Stimulated activated memory B cell treated with anti-CD40 and anti-IgM and Interleukin-4, amounts not matched to agents 10 μg/mL and 1 μg/mL and 100 μg/mL, for 72 hours (primary cell): ENCODE data around the gene ANKRD53.
"Not testable (repeated sequence)": the region's sequence is repeated elsewhere in the genome, so short reads cannot be mapped to it uniquely, and the experiment has no call there.

Experiments
- ATAC-seq: fragments of 150-1000 bp; cut with Tn5 transposase; 2 replicates; pipeline ENCODE4 v1.10.0; 2021
- H3K27ac Mint-ChIP-seq: one replicate; pipeline ENCODE4 v1.8.0; 2022; ENCODE audit warnings: mild to moderate bottlenecking, mixed read lengths
- H3K27me3 Mint-ChIP-seq: one replicate; pipeline ENCODE4 v1.8.0; 2022; ENCODE audit warnings: mixed read lengths
- H3K36me3 Mint-ChIP-seq: one replicate; pipeline ENCODE4 v1.8.0; 2022; ENCODE audit warnings: mixed read lengths
- H3K4me1 Mint-ChIP-seq: one replicate; pipeline ENCODE4 v1.8.0; 2022; ENCODE audit warnings: mixed read lengths
- H3K4me3 Mint-ChIP-seq: one replicate; pipeline ENCODE4 v1.8.0; 2022; ENCODE audit warnings: mild to moderate bottlenecking, moderate library complexity, mixed read lengths
- H3K9me3 Mint-ChIP-seq: one replicate; pipeline ENCODE4 v1.8.0; 2022; ENCODE audit warnings: mixed read lengths

Gene ANKRD53

GRCh38 chr2:70988726-70989648 is 10.6 kb downstream of the ANKRD53 start:
- Mint-ChIP-seq H3K4me1 (peaks cover 44% of the 10 kb centered on the region), H3K27ac (no peak overlapping the region), H3K27me3 (no peaks in the 10 kb centered on the region), H3K36me3 (peaks cover 43% of the 10 kb centered on the region), H3K9me3 (no peaks in the 10 kb centered on the region), H3K4me3 (no peak overlapping the region)
- no peak for ATAC-seq

GRCh38 chr2:70990216-70990615 is 11.8 kb downstream of the ANKRD53 start:
- Mint-ChIP-seq H3K9me3 (no peaks in the 10 kb centered on the region), H3K36me3 (peaks cover 43% of the 10 kb centered on the region), H3K4me3 (no peak overlapping the region), H3K27ac (no peak overlapping the region), H3K27me3 (no peaks in the 10 kb centered on the region), H3K4me1 (peaks cover 37% of the 10 kb centered on the region)
- ATAC-seq: no peak

- no peak for ATAC-seq
- Mint-ChIP-seq H3K36me3 (peaks cover 39% of the 10 kb centered on the region), H3K4me3 (no peak overlapping the region), H3K4me1 (peaks cover 38% of the 10 kb centered on the region), H3K9me3 (no peaks in the 10 kb centered on the region), H3K27me3 (no peaks in the 10 kb centered on the region), H3K27ac (no peak overlapping the region)
Observed at GRCh38 chr2:70991142-70991541, 12.7 kb downstream of the ANKRD53 start.

- H3K9me3 Mint-ChIP-seq: no peaks in the 10 kb centered on the region
- H3K36me3 Mint-ChIP-seq: peaks cover 33% of the 10 kb centered on the region
- H3K4me1 Mint-ChIP-seq: peaks cover 35% of the 10 kb centered on the region
- no peak overlapping the region for H3K4me3 Mint-ChIP-seq
- ATAC-seq: no peak
- H3K27ac Mint-ChIP-seq: no peak overlapping the region
- H3K27me3 Mint-ChIP-seq: no peaks in the 10 kb centered on the region
Observed at GRCh38 chr2:70991742-70992141, 13.3 kb downstream of the ANKRD53 start.

GRCh38 chr2:70992945-70993853 is 14.8 kb downstream of the ANKRD53 start:
- H3K9me3 Mint-ChIP-seq: no peaks in the 10 kb centered on the region
- peak overlapping the region; percentile 84 for H3K27ac Mint-ChIP-seq
- H3K36me3 Mint-ChIP-seq: peaks cover 23% of the 10 kb centered on the region
- H3K4me3 Mint-ChIP-seq: peak overlapping the region; percentile 91
- no peak for ATAC-seq
- peaks cover 35% of the 10 kb centered on the region for H3K4me1 Mint-ChIP-seq
- H3K27me3 Mint-ChIP-seq: no peaks in the 10 kb centered on the region

- Mint-ChIP-seq H3K9me3 (no peaks in the 10 kb centered on the region), H3K27me3 (no peaks in the 10 kb centered on the region), H3K4me1 (peaks cover 36% of the 10 kb centered on the region), H3K36me3 (peaks cover 14% of the 10 kb centered on the region), H3K27ac (peak overlapping the region; percentile 84), H3K4me3 (peak overlapping the region; percentile 91)
- ATAC-seq: peak; percentile 50
Observed at GRCh38 chr2:70994009-70994698, 15.7 kb downstream of the ANKRD53 start.

- Mint-ChIP-seq H3K27ac (peak within 1 kb of the TSS; percentile 84), H3K9me3 (no peaks in the 10 kb centered on the region), H3K36me3 (peaks cover 14% of the 10 kb centered on the region), H3K4me3 (peak within 1 kb of the TSS; percentile 91), H3K4me1 (peaks cover 41% of the 10 kb centered on the region), H3K27me3 (no peaks in the 10 kb centered on the region)
- peak; percentile 99 for ATAC-seq
Observed at GRCh38 chr2:70994699-70995425, 16.4 kb downstream of the ANKRD53 start, which contains the start of gene TEX261. Gene TEX261, minus strand, starts transcription at chr2:70994873. Its CDS starts 116 bp downstream, at chr2:70994757.

GRCh38 chr2:70995426-70995729 is 16.9 kb downstream of the ANKRD53 start:
- Mint-ChIP-seq H3K9me3 (no peaks in the 10 kb centered on the region), H3K36me3 (peaks cover 12% of the 10 kb centered on the region), H3K4me3 (peak overlapping the region; percentile 83), H3K4me1 (peaks cover 41% of the 10 kb centered on the region), H3K27ac (peak overlapping the region; percentile 63), H3K27me3 (no peaks in the 10 kb centered on the region)
- ATAC-seq: peak; percentile 61

GRCh38 chr2:70998885-70999284 is 20.5 kb downstream of the ANKRD53 start:
- peaks cover 32% of the 10 kb centered on the region for H3K4me1 Mint-ChIP-seq
- not testable (repeated sequence) for H3K36me3 Mint-ChIP-seq, H3K9me3 Mint-ChIP-seq, ATAC-seq, H3K27me3 Mint-ChIP-seq, H3K27ac Mint-ChIP-seq, H3K4me3 Mint-ChIP-seq

- no peaks in the 10 kb centered on the region for H3K36me3 Mint-ChIP-seq
- H3K4me3 Mint-ChIP-seq: no peak overlapping the region
Observed at GRCh38 chr2:70999362-70999761, 20.9 kb downstream of the ANKRD53 start.

GRCh38 chr2:70999931-71000330 is 21.5 kb downstream of the ANKRD53 start:
- ATAC-seq, H3K27me3 Mint-ChIP-seq, H3K9me3 Mint-ChIP-seq, H3K27ac Mint-ChIP-seq, H3K36me3 Mint-ChIP-seq, H3K4me3 Mint-ChIP-seq: not testable (repeated sequence)
- H3K4me1 Mint-ChIP-seq: peaks cover 28% of the 10 kb centered on the region

More at GRCh38 chr2:70999362-70999761, 20.9 kb downstream of the ANKRD53 start:
- Mint-ChIP-seq H3K27ac (no peak overlapping the region), H3K27me3 (no peaks in the 10 kb centered on the region), H3K4me1 (peaks cover 28% of the 10 kb centered on the region), H3K9me3 (no peaks in the 10 kb centered on the region)
- no peak for ATAC-seq

- Mint-ChIP-seq H3K4me1 (peaks cover 21% of the 10 kb centered on the region), H3K27me3 (peaks cover 9% of the 10 kb centered on the region), H3K4me3 (peak overlapping the region; percentile 72), H3K27ac (peak overlapping the region; percentile 83), H3K36me3 (no peaks in the 10 kb centered on the region), H3K9me3 (no peaks in the 10 kb centered on the region)
- ATAC-seq: peak; percentile 91
Observed at GRCh38 chr2:71000780-71001591, 22.6 kb downstream of the ANKRD53 start.

- H3K4me1 Mint-ChIP-seq: peaks cover 19% of the 10 kb centered on the region
- no peaks in the 10 kb centered on the region for H3K36me3 Mint-ChIP-seq
- H3K27me3 Mint-ChIP-seq: peaks cover 13% of the 10 kb centered on the region
- ATAC-seq: no peak
- H3K27ac Mint-ChIP-seq: peak overlapping the region; percentile 83
- no peaks in the 10 kb centered on the region for H3K9me3 Mint-ChIP-seq
- no peak overlapping the region for H3K4me3 Mint-ChIP-seq
Observed at GRCh38 chr2:71001592-71001927, 23.1 kb downstream of the ANKRD53 start.
